GM18499 (cell line): ENCODE results near the gene FASTK.

Source experiments
- ATAC-seq: cut with Tn5 transposase; IDR thresholded peaks from one replicate; pipeline ENCODE4 v1.9.1; 2021; ENCODE audit warnings: moderate number of reproducible peaks; ENCODE audit not compliant: insufficient read depth, unreplicated experiment

Gene FASTK

DNA sequence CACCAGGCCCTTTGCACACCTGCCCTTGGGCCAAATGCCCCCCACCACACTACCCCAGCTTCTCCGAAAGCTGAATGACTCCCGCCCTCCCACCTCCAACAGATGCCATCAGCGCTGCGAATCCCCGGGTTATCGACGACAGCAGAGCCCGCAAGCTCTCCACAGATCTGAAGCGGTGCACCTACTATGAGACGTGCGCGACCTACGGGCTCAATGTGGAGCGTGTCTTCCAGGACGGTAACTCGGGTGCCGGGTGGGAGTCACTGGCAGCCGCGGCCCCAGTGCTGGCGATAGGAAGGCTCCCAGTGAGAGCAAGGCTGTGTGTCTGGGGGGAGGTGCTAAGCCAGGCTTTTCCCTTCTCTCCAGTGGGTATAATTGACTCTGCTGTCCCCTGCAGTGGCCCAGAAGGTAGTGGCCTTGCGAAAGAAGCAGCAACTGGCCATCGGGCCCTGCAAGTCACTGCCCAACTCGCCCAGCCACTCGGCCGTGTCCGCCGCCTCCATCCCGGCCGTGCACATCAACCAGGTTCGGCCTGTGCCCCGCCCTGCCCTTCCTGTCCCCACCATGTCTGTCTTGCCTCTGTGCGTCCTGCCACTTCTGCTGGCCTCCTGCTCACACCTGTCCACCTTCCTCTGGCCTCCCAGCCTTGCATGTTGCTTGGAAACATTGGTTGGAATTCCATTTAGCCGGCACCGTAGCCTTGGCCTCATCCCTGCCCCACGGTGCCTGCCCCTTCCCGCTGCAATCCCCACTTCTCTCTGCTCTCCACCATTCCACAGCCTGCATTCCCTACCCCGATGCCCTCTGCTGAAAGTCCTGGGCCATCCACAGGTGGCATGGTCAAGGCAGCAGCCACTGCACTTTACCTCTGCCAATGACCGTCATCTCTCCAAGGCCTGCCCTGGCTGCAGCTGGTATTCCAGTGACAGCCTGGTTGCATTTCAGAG, 37.8 kb upstream of the FASTK start:
- no peak for ATAC-seq

DNA sequence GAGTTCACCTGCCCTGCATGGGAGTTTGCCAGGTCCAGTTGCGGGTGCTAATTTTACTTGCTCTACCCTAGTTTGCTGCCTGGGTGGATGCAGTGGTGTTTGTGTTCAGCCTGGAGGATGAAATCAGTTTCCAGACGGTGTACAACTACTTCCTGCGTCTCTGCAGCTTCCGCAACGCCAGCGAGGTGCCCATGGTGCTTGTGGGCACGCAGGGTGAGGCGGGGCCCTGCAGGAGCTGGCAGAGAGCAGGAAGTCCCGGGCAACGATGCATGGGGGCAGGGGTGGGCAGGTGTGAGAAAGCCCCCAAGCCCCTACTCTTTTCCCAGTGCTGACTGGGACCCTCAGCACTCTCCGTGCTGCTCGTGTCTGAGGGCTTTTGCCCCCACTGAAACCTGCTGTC, 37.0 kb upstream of the FASTK start:
- ATAC-seq, result no peak

GRCh38 chr7:151116603-151117440, 36.2 kb upstream of the FASTK start:
- no peak for ATAC-seq

- ATAC-seq, result no peak
Measured at GRCh38 chr7:151115836-151116418, 35.3 kb upstream of the FASTK start.

GRCh38 chr7:151115121-151115835, 34.7 kb upstream of the FASTK start:
- no peak for ATAC-seq

DNA sequence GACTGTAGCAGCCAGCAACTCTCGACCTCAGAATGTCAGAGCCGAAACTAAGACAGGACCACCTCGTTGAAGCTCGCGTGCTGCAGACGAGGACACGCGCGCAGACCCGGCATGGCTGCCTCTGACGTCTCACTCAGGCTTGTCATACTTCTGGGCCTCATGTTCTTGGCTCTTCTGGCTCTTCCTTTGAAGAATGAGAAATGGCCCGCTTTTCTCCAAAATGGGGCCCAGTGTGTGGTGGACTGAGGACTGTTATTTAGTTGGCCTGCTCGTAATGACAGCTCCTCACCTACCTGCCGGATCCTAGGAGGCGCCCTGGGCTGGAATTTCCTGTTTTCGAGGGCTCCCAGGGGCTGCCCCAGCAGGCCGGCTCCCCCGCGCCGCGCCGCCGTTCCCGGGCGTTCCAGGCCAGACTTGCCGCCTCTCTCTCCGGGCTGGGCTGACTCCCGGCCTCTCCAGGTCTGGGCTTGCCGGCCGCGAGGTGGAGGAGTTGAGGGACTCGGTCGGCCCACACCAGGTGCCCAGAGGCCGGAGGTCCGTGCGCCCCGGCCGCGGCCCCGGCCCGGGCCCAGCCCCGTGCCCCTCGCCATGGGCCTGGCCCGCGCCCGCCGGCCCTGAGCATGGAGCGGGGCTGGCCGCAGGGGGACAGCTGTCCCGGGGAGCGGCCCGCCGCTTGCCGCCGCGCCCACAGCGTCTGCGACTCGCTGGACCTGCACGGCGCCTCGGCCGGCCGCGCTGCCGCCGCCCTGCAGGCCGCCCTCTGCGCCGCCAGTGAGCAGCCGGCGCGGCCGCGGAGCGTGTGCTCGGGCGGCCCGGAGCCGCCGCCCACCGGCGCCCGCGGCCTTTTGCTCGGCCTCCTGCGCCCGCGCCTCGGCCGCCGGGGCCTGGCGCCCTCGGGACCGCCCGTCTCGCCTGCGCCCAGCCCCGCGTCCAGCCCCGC, 33.8 kb upstream of the FASTK start:
- no peak for ATAC-seq

- no peak for ATAC-seq
Measured at GRCh38 chr7:151113344-151114150, 32.9 kb upstream of the FASTK start.

GRCh38 chr7:151110941-151111645, 30.5 kb upstream of the FASTK start:
- ATAC-seq, result peak; percentile 53

DNA sequence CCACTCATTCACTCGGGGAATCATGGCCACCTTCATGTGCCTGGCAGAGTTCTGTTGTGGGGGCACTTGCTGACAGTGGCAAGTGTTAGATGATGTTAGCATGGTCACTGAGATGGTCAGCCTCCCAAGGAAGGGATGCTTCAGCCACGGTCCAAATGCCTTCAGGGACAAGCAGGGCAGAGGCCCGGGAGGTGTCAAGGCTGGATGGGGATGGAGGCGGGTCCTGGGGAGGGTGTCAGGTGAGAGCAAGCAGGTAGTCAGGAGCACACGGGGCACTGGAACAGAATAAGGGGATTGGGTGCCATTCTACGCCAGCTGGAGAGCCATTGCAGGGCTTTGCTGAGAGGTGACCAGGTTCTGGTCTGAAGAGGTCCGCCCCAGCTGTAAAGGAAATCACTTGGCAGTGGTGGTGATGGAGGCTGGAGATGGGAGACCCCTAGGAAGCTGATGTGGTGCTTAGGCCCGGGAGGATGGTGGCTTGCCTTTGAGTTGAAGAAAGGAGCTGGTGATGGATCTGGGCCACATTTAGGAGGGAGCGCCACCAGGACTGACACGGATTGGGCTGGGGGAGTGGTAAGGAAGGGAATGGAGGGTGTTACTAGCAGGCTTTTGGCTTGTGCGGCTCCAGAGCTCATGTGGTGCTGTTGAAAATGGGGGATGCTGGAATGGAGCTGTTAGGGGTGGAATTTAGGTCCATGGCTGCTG, 29.8 kb upstream of the FASTK start:
- ATAC-seq, result no peak

DNA sequence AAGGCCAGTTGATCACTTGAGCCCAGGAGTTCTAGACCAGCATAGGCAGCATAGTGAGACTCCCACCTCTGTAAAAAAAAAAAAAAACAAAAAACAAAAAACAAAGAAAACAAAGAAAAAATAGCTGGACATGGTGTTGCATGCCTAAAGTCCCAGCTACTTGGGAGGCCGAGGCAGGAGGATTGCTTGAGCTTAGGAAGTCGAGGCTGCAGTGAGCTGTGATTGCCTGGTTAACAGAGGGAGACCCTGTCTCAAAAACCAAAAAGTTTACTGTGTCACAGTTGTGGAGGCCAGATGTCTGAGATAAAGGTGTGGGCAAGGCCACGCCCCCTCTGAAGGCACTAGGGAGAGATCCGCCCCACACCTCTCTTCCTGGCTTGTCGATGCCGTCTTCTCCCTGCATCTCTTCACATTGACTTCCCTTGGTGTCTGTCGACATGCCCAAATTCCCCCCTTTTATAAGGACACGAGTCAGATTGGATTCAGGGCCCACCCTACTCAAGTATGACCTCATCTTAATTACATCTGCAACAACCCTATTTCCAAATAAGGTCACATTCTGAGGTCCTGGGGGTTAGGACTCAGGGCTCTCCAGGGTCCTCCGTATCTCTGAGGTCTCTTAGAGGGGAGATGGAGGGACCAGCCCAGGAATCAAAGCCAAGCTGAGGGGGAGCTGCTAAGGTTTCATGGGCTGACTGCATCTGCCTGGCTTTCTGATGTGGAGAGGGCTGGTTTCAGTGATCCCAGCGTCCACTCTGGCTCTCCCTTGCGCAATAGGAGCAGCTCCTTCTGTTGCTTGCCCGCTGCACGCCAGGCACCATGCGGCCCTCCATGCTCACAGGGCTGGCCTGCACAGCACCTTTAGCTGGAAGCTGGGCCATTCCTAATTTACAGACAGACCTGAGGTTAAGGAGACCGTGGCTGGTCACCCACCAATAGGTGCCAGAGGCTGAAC, 28.8 kb upstream of the FASTK start:
- ATAC-seq, result no peak

GRCh38 chr7:151107882-151108281, 27.3 kb upstream of the FASTK start:
- no peak for ATAC-seq

GRCh38 chr7:151104411-151105235, 24.0 kb upstream of the FASTK start:
- no peak for ATAC-seq

- ATAC-seq, result no peak
Measured at GRCh38 chr7:151103973-151104372, 23.4 kb upstream of the FASTK start.

DNA sequence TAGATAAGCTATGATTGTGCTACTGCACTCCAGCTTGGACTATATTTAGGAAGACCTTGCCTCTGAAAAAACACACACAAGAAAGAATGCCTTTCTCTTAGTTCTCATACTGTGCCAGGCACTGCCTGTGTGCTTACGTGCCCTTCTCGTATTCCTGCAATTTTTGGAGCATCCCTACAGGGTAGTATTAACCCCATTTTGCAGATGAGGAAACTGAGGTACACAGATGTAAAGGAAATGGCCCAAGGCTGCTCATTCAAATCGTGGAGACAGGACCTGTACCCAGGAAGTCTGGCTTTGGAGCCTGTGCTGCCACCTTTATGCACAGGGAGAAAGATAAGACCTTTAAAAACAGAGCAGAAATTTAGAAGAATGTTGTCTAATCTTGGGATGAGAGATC, 22.4 kb upstream of the FASTK start:
- no peak for ATAC-seq
